Measurements from ENCODE around the gene ASB11.

GRCh38 chrX:15320297-15320696, 4.9 kb upstream of the ASB11 start:
- TF ChIP-seq, protein P1, sequence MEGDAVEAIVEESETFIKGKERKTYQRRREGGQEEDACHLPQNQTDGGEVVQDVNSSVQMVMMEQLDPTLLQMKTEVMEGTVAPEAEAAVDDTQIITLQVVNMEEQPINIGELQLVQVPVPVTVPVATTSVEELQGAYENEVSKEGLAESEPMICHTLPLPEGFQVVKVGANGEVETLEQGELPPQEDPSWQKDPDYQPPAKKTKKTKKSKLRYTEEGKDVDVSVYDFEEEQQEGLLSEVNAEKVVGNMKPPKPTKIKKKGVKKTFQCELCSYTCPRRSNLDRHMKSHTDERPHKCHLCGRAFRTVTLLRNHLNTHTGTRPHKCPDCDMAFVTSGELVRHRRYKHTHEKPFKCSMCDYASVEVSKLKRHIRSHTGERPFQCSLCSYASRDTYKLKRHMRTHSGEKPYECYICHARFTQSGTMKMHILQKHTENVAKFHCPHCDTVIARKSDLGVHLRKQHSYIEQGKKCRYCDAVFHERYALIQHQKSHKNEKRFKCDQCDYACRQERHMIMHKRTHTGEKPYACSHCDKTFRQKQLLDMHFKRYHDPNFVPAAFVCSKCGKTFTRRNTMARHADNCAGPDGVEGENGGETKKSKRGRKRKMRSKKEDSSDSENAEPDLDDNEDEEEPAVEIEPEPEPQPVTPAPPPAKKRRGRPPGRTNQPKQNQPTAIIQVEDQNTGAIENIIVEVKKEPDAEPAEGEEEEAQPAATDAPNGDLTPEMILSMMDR (IDR thresholded peaks at IDR 0.05), result no peak
- no peak for TF ChIP-seq POLR2A (IDR thresholded peaks at IDR 0.05)
